HG02759 (cell line): Measurements from ENCODE around the gene NADSYN1.
"Not testable (repeated sequence)": the region's sequence is repeated elsewhere in the genome, so short reads cannot be mapped to it uniquely, and the experiment has no call there.

Experiments used
- ATAC-seq: cut with Tn5 transposase; IDR thresholded peaks from one replicate; pipeline ENCODE4 v1.9.1; 2021; ENCODE audit warnings: mild to moderate bottlenecking, moderate library complexity; ENCODE audit not compliant: unreplicated experiment

The NADSYN1 gene

DNA sequence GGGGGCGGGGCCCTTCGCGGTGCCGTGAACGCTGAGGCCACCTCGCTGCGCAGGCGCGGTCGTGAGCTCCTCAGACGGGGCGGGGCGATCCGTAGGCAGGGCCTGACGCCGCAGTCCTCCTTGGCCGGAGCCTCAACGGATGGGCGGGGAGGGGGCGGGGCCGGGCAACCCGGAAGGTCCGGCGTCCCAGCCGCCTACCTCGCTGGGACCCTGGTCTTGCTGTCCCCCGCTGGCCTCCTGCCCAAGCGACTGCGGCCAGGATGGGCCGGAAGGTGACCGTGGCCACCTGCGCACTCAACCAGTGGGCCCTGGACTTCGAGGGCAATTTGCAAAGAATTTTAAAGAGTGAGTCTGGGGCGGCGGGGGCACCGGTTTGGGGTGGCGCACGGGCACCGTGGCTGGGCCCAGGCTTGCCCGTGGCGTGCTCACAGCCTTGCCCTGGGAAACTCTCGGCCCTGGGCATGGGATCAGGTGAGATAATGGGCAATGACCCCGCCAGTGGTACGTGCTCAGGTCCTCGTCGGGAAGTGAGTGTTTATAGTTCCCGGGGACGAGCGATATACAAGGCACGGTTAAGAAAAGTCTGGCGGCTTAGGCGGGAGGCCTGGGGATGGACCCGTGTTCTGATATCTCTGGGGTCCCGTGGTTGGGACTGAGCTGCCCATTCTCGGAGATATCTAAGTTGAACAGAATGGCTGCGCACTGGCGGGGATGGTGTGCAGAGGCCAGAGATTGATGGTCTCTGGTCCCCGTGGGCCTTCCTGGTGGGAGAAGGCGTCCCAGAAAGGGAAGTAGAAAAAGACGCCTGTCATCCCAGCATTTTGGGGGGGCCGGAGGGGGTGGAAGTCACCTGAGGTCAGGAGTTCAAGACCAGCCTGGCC, at the start of gene NADSYN1:
Gene NADSYN1 (plus strand): TSS at position 167 of the 881 bp plus-strand sequence. CDS start 94 bp downstream, at position 261.
- peak; percentile 51 for ATAC-seq

DNA sequence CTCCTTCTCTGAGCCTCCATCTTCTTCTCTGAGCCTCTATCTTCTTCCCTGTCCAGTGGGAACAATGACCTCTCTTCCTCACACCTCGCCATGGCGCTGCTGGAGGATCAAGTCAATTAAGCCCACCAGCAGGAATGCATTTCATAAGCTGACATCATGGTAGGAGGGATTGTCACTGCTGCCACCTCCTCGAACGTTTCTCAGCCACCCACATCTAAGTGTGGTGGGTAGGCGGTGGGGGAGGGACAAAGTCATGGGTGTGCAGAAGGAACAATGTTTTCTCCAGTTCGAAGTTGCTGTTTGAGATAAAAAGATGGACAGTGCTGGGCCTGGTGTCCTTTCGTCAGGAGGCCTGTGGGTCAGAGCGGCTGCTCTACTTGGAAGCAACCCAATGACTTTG, 48.8 kb upstream of the NADSYN1 start:
- no peak for ATAC-seq

DNA sequence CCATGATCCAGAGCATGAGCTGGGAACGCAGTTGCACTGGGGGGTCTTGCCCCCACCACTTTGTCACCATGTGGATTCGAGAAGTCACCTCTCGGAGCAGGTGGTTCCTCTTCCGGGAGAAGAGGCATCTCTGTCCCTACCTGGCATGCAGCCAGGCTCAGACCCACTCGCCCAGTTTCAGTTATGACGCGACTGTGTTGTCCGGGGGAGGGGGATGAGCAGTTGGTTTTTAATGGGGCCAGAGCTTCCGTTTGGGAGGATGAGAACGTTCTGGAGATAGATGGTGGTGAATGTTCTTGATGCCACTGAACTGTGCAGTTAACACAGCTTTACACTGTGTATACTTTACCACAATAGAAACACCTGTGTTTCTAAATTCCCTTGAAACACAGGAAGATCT, 46.3 kb upstream of the NADSYN1 start:
- no peak for ATAC-seq

DNA sequence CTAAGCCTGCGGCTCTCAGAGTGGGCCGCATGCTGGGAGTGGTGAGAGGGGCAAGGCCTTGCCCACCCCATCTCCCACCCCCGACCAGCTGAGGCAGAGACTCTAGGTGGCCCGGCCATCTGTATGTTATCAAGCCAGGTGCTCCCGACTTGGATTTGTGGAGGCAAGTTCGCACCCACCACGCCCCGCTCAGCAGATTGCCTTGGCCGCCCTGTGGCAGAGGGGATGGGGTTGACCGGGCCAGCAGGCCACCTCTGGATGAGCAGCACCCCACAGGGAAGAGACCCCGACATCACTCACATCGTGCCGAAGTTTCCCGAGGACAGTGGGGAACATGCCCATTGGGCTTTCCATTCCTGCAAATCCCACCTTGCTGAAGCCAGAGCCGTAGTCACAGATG, 45.6 kb upstream of the NADSYN1 start:
- no peak for ATAC-seq

DNA sequence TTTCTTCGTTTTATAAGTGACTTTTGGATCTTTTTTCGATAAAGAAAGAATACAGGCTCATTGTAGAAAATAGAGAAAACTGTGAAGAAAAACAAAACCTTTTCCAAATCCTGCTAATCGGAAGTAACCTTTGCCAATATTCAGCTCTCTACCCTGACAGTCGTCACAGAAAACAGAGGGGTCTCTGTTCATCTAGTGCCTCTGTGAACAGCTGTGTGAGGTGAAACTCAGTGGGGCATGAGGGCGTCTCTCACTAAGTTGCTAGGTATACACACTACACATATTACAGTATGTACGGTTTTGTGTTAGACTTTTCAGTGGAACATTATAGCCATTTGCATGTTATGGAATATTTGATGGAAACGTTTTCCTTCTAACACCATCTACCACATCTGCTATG, 44.2 kb upstream of the NADSYN1 start:
- ATAC-seq: no peak

DNA sequence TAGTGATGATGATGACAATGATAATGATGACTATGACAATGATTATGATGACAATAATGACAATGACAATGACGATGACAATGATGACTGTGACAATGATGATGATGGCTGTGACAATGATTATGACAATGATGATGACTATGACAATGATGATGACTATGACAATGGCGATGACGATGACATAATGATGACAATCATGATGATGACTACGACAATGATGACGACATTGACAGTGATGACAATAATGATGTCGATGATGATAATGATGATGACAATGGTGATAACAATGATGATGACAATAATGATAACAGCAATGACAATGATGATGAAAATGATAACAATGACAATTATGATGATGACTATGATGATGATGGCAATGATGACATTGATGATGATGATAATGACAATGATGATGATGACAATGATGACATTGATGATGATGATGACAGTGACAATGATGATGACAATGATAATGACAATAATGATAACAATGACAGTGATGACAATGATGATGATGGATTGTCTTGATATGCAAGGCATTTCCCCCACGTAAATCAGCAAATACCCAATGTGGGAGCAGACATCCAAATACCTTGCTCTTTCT, 42.5 kb upstream of the NADSYN1 start:
- ATAC-seq: no peak

DNA sequence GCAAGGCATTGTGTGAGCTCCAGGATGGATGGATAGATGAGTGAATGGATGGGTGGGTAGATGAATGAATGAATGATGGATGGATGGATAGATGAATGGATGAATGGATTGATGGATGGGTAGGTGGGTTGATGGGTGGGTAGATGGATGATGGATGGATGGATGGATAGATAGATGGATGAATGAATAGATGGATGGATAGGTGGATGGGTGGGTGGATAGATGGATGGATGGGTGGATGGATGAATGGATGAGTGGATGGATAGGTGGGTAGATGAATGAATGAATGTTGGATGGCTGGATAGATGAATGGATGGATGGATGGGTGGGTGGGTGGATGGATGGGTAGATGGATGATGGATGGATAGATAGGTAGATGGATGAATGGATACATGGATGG, 38.4 kb upstream of the NADSYN1 start:
- ATAC-seq: no peak

DNA sequence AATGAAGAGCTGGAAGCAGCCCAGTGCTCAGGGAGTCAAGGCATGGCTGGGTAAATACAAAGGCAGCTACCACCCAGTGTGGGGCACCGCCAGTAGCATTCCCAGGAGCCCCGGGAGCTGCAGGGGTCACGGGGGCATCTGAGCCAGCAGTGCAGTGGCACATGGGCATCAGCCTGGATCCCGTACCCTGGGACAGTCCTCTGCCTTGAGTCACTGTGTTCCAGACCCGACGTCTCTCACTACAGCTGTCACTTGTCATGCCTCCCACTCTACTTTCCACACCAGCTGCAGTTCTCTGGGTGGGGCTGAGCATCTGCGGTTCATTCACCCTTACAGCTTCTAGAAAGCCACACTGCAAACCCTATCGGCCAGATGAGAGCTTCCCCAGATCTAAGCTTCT, 34.4 kb upstream of the NADSYN1 start:
- peak; percentile 82 for ATAC-seq

DNA sequence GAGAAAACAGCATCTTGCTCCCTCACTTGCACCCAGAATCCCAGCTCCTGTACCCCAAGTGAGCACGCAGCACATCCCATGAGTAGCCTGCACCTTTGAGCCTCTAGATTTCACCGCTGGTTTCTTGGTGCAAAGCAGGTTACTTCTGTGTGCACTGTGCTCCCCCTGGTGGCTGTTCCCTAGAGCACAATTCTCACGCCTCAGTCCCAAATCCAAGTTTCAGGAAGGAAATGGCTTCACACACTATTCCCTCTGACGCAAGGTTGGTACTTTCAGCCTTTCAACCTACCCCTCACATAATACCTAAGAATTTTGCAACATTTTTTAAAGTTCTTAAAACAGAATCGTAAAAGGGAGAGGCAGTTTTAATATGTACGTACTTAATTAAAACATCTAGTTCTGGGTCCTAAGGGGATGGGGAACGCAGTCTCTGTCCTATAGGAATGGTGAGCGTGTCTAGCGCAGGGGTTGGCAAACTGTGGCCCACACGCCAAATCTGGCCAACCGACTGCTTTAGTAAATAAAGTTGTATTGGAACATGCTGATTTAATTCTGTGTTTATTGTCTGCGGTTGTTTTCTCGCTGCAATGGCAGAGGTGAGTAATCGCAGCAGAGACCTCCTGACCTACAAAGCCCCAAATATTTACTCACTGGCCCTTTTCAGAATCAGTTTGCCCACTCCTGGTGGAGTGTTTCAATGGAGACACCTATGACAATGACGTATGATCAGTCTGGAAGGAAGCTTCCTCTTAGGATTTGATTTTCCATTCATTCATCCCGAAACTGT, 32.4 kb upstream of the NADSYN1 start:
- ATAC-seq: no peak

DNA sequence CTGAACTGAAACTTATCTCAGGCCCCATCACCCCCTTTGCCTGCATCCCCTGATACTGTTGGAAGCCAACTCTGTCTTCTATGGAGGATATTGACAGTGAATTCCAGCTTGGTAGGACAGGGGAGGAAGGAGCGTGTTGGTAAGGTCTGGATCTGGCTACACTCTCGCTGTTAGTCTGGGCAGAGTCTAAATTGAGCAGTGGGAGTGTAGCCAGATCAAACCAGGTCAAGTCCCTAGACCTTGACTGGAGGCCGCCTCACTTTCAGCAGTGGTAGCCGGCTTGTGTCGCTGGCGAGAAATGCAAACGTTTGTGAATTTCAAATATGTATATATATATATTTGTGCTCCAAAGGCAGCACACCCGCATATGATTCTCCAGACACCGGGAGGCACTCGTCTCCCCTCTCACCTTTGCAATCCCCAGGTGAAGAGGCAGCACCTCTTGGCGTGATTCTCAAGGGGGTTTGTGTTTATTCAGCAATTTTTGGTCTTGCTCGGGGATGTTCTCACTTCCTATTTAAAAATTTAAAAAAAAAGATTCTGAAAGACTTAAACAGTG, 31.5 kb upstream of the NADSYN1 start:
- no peak for ATAC-seq

DNA sequence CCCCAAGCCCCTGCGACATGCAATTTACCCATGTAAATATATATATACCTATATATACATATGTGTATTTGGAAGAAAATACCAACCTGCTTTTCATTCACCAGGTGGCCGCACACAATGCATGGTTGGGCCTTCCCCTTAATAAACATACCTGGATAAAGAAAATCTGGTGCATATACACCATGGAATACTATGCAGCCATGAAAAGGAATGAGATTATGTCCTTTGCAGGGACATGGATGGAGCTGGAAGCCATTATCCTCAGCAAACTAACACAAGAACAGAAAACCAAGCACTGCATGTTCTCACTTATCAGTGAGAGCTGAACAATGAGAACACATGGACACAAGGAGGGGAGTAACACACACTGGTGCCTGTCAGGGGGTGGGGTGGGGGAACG, 30.7 kb upstream of the NADSYN1 start:
- not testable (repeated sequence) for ATAC-seq

DNA sequence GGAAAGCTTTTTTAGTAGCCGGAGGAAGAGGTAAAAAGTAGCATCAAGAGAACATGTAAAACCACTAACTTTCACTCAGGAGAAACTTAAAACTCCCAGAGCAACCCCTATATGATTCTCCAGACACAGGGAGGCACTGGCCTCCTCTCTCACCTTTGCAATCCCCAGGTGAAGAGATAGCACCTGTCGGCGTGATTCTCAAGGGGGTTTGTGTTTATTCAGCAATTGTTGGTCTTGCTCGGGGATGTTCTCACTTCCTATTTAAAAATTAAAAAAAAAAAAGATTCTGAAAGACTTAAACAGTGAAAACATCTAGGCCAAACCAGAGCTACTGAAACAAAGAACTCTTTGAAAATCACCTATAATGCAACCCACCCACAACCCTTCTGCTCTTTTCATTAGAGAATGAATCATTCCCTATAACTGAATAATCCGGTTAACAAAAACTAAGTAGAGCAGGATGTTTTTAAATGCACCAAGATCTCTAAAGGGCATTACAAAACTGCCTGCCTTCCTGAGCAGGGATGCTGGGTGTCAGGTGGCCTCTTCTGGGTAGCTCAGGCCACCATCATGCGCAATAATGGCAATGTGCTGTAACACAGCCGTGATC, 29.7 kb upstream of the NADSYN1 start:
- no peak for ATAC-seq

DNA sequence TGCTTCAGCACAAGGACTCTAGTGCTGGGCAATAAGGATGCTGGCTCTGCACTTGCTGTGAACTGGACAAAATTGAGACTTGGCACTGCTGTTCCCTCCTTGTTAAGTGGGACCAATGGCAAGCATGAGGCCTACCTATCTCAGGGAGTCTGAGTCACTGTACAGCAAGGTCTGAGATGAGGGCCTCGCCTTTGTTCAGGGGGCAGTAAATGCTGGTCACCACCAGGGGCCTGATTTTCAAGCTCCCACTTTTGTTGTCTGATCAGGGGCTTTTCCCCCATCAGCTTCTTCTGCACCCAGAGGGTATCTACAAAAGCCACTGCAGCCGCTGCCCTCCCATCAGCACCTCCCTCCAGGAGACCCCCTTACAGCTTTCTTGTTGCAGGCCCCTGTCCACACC, 27.6 kb upstream of the NADSYN1 start:
- ATAC-seq: no peak

DNA sequence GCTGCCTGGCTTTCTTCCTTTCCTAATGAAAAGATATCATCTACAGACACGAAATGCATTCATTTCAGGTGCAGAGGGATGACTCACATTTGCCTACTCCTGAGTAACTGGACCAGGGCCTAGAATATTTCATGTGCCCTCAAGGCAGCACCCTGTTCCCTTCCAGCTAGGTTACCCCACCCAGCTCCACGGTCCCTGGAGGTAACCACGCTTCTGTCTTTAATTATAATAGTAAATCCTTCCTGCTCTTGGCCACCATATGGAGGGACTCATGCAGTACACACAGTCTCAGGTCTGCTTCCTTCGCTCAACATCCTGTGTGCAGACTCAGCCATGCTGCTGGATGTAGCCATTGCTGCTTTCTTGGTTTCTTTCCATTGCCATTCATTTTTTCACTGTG, 27.1 kb upstream of the NADSYN1 start:
- ATAC-seq: no peak

DNA sequence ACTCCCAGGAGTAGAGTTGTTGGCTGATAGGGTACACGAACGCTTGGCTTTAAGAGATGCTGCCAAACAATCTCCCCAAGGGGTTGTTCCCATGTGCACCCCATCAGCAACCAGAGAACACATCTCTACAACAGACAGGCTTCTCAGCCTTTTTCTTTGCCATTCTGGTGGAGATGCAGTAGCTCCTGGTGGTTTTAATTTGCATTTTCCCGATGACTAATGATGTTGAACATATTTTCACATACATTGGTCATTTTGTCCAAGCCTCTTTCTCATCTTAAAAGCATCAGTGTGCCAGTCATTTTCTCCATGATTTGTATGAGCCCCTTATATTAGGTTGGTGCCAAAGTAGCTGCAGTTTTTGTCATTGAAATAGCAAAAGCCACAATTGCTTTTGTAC, 26.6 kb upstream of the NADSYN1 start:
- ATAC-seq: no peak

DNA sequence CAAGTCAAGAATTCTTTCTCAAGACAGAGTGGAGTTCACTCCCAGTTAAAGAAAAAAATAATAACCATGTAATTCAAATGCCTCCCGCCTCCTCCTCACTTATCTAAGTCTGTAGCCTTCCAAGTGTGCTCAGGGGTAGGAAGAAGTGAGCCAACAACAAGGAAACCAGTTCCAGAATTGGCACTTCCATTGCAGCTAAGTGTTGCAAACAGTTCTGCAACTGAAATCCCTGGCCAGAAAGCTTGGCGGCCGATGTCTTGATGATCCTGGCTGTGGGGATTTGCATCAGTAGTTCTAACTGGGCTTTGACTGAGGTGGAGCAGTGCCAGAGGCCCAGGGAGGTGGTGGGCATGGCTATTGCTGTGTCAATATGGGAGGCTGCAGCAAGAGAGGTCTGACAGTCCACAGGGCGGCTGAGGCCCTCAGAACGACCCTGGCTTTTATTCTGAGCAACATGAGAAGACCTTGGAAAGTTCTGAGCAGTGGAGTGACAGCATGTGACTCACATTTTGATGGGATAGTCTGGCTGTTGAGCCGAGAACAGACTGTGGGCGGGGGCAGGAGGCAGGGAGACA, 24.1 kb upstream of the NADSYN1 start:
- no peak for ATAC-seq

DNA sequence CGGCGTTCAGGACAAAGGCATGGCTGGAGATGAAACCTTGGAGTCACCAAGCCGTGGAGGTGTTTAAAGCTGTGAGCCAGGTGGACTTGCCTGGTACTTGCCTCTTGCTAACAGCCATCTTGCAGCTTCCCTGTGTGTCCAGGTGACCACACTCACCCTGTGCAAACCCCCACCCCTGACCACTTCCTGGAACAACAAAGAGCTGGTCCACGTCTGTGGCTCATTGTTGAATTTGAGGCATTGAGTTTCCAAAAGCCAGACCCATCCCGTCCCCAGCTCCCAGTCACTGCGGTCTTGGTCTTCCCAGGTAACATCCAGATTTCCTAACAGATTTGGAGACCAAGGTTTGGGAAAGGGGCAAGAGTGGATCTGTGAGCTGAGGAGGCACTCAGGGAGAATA, 23.3 kb upstream of the NADSYN1 start:
- no peak for ATAC-seq

DNA sequence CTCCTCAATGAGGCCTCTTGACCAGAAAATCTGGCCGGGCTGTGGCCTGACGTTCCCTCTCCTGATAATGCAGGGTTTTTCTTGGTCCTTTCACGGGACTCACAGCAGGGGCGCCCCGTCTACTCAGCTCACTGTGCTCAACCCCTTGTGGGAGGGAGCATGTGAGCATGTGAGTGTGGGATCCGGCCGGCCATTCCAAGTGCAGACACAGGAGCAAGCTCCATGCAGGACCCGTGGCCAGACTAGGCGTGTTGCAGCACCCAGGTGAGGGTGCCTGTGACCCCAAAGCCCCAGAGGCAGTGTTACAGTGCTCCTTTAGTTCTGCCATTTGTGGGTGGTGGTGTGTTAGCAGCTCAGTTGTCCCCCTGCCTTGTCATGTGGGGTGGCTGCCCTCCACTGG, 22.8 kb upstream of the NADSYN1 start:
- ATAC-seq: no peak

DNA sequence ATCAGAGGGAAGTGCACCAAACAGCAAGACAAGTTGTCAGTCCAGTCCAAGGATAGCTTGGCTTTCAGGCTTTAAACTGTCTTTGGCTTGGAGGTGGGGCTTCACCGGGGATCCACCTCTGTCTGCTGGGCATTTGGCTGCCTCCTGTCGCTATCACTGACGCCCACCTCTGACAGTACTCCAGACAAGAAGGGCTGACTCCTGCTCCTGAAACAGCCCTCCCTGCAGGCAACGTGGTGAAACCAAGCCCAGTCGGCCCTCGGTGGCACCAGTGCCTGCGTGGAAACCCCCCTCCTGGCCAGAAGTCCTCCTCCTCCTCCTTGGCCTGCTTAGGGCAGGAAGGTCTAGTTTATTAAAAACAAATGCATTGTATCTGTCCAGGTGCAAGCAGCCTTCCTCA, 21.7 kb upstream of the NADSYN1 start:
- ATAC-seq: no peak

DNA sequence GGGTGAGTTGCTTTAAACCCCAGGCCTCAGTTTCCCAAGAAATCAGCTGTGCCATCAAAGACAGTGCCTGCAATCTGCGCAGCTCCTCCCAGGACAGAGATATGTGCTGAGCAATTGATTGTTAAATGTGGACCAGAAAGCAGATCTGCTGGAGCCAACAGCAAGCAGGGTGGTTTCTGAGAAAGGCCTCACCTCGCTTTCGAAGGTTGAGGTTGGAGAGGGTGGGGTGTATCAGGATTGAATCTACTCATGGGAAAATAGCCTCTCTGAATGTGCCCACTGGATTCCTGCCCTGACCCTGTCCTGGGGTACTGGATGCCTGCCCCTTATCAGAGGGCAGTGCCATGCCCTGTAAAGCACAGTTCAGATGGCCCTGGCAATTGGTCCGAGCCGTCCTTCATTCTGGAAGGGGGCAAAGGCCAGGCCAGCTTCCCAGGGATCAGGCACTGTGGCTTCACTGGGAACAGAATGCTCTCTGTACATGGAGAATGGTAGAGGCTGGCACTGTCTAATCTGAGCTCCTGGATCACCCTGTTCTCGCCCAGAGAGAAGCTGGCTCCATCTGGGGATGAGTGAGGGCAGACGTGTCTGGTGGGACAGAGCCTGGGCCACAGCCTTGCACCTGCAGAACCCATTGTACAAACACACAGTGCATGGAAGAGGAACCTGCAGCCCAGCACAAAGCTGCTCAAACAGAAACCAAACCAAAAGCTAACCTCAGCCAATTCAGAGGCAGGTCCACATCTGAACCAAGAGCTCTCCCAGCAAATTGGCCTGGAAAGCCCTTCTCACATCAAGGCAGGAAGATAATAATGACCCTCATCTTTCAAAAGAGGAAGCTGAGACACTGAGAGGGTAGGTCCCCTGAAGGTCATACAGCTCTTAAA, 20.0 kb upstream of the NADSYN1 start:
- no peak for ATAC-seq
